ENCODE data around the gene ACAT1. TPM values are rescaled to one million over a fixed set of nuclear protein-coding genes. Genes with fewer than 3 reads are reported as not detected.
"Not testable (repeated sequence)": the region's sequence is repeated elsewhere in the genome, so short reads cannot be mapped to it uniquely, and the experiment has no call there.

The ACAT1 gene
- total RNA-seq, 1 experiment from 2014 or later, result 34.4 TPM

GRCh38 chr11:108115500-108116140 lies 5.7 kb upstream of the ACAT1 start:
- no peak overlapping the region for H2AFZ ChIP-seq
- no peak overlapping the region for H3K27ac ChIP-seq
- no peaks in the 10 kb centered on the region for H3K27me3 ChIP-seq (ENCODE audit: insufficient read depth, low read depth)
- H3K9me2 ChIP-seq (ENCODE audit: insufficient read depth), result no peaks in the 10 kb centered on the region
- H3K4me1 ChIP-seq (replicated peaks; ENCODE audit: insufficient read depth), result no peaks in the 10 kb centered on the region
- no TSS peak for BruUV-seq (replicated peaks)
- H3K9me3 ChIP-seq (ENCODE audit: insufficient read depth, low read depth), result no peaks in the 10 kb centered on the region
- no peaks in the 10 kb centered on the region for H3K36me3 ChIP-seq (ENCODE audit: low read depth)
- H3K79me2 ChIP-seq (ENCODE audit: low read depth), result no peaks in the 10 kb centered on the region
- H3F3A ChIP-seq (ENCODE audit: insufficient read depth, low read depth), result peaks cover 4% of the 10 kb centered on the region
- peak; percentile 21 to 49 for DNase-seq
- TF ChIP-seq CTCF (conservative IDR thresholded peaks at IDR 0.05) (no peak), EZH2 (IDR thresholded peaks at IDR 0.05; ENCODE audit: low read depth) (no peak)
- ChIA-PET CTCF (no interaction called here), POLR2A (ENCODE audit: unreplicated experiment) (no interaction called here)
- intact Hi-C loops (cut with micrococcal nuclease; ENCODE audit: unreplicated experiment), result loop anchor here (5.0 kb wide), 1 partner anchor 553 kb away; no protein-coding TSS in a partner anchor
- no peak overlapping the region for H3K4me3 ChIP-seq
- no peaks in the 10 kb centered on the region for H4K20me1 ChIP-seq (ENCODE audit: insufficient read depth)
- H3K4me2 ChIP-seq, result no peak overlapping the region

- CTCF ChIA-PET, result no interaction called here
- TF ChIP-seq EZH2 (IDR thresholded peaks at IDR 0.05; ENCODE audit: low read depth), result no peak
- TF ChIP-seq CTCF (conservative IDR thresholded peaks at IDR 0.05), result peak; percentile 83
- Histone ChIP-seq H3K4me1 (replicated peaks; ENCODE audit: insufficient read depth) (peaks cover 7% of the 10 kb centered on the region), H2AFZ (no peak overlapping the region), H3K9me2 (ENCODE audit: insufficient read depth) (no peaks in the 10 kb centered on the region), H3K4me3 (no peak overlapping the region), H3K4me2 (no peak overlapping the region), H4K20me1 (ENCODE audit: insufficient read depth) (no peaks in the 10 kb centered on the region), H3K36me3 (ENCODE audit: low read depth) (no peaks in the 10 kb centered on the region), H3K79me2 (ENCODE audit: low read depth) (peaks cover 11% of the 10 kb centered on the region; the same call in 1 of the 2 replicates), H3K27me3 (ENCODE audit: insufficient read depth, low read depth) (no peaks in the 10 kb centered on the region), H3K9me3 (ENCODE audit: insufficient read depth, low read depth) (no peaks in the 10 kb centered on the region), H3F3A (ENCODE audit: insufficient read depth, low read depth) (no peaks in the 10 kb centered on the region), H3K27ac (no peak overlapping the region)
- DNase-seq, result peak in 1 of 2 experiments; percentile 65
- intact Hi-C loops (cut with micrococcal nuclease; ENCODE audit: unreplicated experiment), result loop anchor here (5.0 kb wide), 1 partner anchor 556 kb away; no protein-coding TSS in a partner anchor
- BruUV-seq (replicated peaks), result no TSS peak
- POLR2A ChIA-PET (ENCODE audit: unreplicated experiment), result interaction anchor here (0.5 kb wide), 1 partner anchor 377 kb away, joined by 6 read pairs; no protein-coding TSS in a partner anchor
Measured at GRCh38 chr11:108117746-108118371, 3.5 kb upstream of the ACAT1 start.

GRCh38 chr11:108120936-108121273 lies 462 bp upstream of the ACAT1 start:
- H3K27ac ChIP-seq; CTCF ChIA-PET; POLR2A ChIA-PET (ENCODE audit: unreplicated experiment); BruUV-seq (replicated peaks); H3K9me2 ChIP-seq (ENCODE audit: insufficient read depth); H3K27me3 ChIP-seq (ENCODE audit: insufficient read depth, low read depth); H3F3A ChIP-seq (ENCODE audit: insufficient read depth, low read depth); DNase-seq; H3K36me3 ChIP-seq (ENCODE audit: low read depth); H4K20me1 ChIP-seq (ENCODE audit: insufficient read depth); H3K9me3 ChIP-seq (ENCODE audit: insufficient read depth, low read depth): not testable (repeated sequence)
- Histone ChIP-seq H3K4me2 (peak overlapping the region; percentile 93), H3K79me2 (ENCODE audit: low read depth) (peaks cover 19% of the 10 kb centered on the region; the same call in 1 of the 2 replicates), H3K4me3 (peak overlapping the region; percentile 92), H3K4me1 (replicated peaks; ENCODE audit: insufficient read depth) (peaks cover 12% of the 10 kb centered on the region), H2AFZ (peak overlapping the region; percentile 99)
- intact Hi-C loops (cut with micrococcal nuclease; ENCODE audit: unreplicated experiment), result loop anchor here (2.0 to 5.0 kb wide), 3 partner anchors 102 to 534 kb away; partner anchors contain the start of genes ATM, EXPH5 and NPAT
